Limb (tissue), 2 donors: ENCODE measurements around the gene USP17L11.
A peak's percentile ranks its signal among the peaks of the same experiment; 100 is the strongest.
"Not testable (repeated sequence)": the region's sequence is repeated elsewhere in the genome, so short reads cannot be mapped to it uniquely, and the experiment has no call there.

Source experiments
- DNase-seq, 2 donors: peaks; one replicate each; pipeline ENCODE4 v3.0.0-alpha.2; 2016; ENCODE audit errors: extremely low spot score in 2 of 2

USP17L11 gene, protein sequence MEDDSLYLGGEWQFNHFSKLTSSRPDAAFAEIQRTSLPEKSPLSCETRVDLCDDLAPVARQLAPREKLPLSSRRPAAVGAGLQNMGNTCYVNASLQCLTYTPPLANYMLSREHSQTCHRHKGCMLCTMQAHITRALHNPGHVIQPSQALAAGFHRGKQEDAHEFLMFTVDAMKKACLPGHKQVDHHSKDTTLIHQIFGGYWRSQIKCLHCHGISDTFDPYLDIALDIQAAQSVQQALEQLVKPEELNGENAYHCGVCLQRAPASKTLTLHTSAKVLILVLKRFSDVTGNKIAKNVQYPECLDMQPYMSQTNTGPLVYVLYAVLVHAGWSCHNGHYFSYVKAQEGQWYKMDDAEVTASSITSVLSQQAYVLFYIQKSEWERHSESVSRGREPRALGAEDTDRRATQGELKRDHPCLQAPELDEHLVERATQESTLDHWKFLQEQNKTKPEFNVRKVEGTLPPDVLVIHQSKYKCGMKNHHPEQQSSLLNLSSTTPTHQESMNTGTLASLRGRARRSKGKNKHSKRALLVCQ

DNA sequence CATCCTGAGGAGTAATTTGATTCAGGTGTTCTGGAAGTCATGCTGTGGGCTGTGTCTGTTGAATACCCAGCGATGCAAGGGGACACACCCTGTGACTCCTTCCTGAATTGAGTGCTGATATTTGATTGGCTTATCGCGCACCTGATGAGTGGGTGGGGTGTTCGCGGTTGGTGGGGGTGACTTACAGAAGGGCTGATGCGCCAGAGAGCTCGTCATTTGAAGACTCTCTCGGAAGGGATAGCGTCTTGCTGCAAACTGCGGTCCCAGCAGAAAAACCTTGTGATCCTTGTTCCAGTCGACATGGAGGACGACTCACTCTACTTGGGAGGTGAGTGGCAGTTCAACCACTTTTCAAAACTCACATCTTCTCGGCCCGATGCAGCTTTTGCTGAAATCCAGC lies at the start of gene USP17L11:
Gene USP17L11, plus strand, starts transcription at position 301 of the 400 bp plus-strand sequence. Its CDS starts 0 bp downstream, at position 301.
- DNase-seq: not testable (repeated sequence)

DNA sequence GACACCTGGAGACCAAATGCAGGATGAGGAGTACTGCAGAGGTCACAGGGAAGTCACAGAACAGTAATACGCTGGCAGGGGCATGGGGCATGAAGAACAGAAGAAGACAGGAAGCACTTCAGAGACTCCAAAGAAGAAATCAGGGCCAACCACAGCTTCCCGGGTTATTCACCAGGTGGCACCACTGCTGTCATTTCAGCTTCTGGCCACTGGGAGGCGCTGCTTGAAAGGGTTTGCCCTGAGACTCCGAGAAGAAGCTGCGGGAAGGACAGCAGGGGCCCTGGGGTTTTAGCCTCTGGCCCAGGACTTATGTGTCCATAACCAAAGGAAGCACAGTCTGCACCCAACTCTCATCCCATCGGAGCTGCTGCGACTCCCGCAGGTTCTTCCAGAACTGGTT lies 49.2 kb upstream of the USP17L11 start:
- DNase-seq: not testable (repeated sequence)

DNA sequence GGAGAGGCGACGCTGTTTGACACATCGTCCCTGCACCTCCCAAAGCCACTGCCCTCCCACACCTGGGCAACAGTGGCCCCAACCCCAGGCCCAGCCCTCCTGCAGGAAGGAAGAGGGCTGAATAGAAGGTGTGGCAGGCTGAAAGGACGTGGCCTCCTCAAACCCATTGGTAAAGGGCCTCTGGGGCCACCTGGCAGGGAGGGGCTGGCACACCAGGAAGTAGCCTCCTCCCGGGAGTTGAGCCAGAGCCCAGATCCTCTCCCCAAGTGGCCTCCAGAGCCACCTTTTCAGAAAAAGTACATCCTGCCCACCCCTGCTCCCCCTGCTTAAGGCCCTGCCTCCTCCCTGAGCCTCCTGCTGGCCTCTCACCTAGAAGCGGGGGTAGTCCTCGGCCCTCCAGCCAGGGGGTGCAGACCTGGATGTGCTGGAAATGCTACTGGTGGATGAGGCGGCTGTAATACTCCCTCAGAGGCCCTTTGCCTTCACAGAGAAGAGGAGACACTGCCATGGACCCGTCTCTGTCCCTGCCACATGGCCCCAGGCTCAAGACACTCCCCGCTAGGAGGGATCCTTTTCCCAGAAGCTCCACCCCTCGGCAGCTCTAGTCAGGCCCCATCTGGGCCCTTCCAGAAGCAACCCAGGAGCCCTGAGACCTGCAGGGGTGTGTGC lies 45.3 kb upstream of the USP17L11 start, which contains the start of gene FAM90A26:
Gene FAM90A26, plus strand, starts transcription at position 619 of the 669 bp plus-strand sequence. CDS start 2,764 bp downstream, outside the sequence.
- DNase-seq: not testable (repeated sequence)

DNA sequence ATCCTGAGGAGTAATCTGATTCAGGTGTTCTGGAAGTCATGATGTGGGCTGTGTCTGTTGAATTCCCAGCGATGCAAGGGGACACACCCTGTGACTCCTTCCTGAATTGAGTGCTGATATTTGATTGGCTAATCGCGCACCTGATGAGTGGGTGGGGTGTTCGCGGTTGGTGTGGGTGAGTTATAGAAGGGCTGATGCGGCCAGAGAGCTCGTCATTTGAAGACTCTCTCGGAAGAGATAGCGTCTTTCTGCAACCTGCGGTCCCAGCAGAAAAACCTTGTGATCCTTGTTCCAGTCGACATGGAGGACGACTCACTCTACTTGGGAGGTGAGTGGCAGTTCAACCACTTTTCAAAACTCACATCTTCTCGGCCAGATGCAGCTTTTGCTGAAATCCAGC lies 4.8 kb upstream of the USP17L11 start, which contains the start of gene USP17L10:
Gene USP17L10, plus strand, starts transcription at position 301 of the 400 bp plus-strand sequence. Its CDS starts 0 bp downstream, at position 301.
- DNase-seq: not testable (repeated sequence)

DNA sequence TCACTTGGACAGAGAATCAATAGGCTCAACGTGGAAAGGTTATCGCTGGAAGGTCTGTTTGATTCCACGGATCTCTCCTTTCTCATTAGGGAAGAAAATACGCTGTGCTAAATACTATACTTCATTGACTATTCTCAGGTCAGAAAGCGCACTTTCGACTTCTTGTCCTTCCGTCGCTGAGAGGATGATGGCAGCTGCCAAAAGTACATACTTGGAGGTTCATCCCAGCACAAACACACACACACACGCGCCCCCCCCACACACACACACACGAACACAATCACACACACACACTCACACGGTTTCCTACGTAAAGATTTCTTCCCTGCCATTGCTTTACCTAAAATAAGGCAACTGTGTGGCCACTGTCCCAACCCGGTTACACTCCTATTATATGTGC lies 504 bp upstream of the USP17L11 start:
- DNase-seq: not testable (repeated sequence)

DNA sequence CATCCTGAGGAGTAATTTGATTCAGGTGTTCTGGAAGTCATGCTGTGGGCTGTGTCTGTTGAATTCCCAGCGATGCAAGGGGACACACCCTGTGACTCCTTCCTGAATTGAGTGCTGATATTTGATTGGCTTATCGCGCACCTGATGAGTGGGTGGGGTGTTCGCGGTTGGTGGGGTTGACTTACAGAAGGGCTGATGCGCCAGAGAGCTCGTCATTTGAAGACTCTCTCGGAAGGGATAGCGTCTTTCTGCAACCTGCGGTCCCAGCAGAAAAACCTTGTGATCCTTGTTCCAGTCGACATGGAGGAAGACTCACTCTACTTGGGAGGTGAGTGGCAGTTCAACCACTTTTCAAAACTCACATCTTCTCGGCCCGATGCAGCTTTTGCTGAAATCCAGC lies 4.6 kb downstream of the USP17L11 start, which contains the start of gene USP17L12:
Gene USP17L12, plus strand, starts transcription at position 301 of the 400 bp plus-strand sequence. Its CDS starts 0 bp downstream, at position 301.
- not testable (repeated sequence) for DNase-seq

DNA sequence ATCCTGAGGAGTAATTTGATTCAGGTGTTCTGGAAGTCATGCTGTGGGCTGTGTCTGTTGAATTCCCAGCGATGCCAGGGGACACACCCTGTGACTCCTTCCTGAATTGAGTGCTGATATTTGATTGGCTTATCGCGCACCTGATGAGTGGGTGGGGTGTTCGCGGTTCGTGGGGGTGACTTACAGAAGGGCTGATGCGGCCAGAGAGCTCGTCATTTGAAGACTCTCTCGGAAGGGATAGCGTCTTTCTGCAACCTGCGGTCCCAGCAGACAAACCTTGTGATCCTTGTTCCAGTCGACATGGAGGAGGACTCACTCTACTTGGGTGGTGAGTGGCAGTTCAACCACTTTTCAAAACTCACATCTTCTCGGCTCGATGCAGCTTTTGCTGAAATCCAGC lies 9.4 kb downstream of the USP17L11 start, which contains the start of gene USP17L13:
Gene USP17L13, plus strand, starts transcription at position 301 of the 400 bp plus-strand sequence. Its CDS starts 0 bp downstream, at position 301.
- not testable (repeated sequence) for DNase-seq

DNA sequence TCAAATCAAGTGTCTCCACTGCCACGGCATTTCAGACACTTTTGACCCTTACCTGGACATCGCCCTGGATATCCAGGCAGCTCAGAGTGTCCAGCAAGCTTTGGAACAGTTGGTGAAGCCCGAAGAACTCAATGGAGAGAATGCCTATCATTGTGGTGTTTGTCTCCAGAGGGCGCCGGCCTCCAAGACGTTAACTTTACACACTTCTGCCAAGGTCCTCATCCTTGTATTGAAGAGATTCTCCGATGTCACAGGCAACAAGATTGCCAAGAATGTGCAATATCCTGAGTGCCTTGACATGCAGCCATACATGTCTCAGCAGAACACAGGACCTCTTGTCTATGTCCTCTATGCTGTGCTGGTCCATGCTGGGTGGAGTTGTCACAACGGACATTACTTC lies 15.0 kb downstream of the USP17L11 start:
- DNase-seq: not testable (repeated sequence)

DNA sequence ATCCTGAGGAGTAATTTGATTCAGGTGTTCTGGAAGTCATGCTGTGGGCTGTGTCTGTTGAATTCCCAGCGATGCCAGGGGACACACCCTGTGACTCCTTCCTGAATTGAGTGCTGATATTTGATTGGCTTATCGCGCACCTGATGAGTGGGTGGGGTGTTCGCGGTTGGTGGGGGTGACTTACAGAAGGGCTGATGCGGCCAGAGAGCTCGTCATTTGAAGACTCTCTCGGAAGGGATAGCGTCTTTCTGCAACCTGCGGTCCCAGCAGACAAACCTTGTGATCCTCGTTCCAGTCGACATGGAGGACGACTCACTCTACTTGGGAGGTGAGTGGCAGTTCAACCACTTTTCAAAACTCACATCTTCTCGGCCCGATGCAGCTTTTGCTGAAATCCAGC lies 18.9 kb downstream of the USP17L11 start, which contains the start of gene USP17L15:
Gene USP17L15, plus strand, starts transcription at position 301 of the 400 bp plus-strand sequence. Its CDS starts 0 bp downstream, at position 301.
- DNase-seq: not testable (repeated sequence)

DNA sequence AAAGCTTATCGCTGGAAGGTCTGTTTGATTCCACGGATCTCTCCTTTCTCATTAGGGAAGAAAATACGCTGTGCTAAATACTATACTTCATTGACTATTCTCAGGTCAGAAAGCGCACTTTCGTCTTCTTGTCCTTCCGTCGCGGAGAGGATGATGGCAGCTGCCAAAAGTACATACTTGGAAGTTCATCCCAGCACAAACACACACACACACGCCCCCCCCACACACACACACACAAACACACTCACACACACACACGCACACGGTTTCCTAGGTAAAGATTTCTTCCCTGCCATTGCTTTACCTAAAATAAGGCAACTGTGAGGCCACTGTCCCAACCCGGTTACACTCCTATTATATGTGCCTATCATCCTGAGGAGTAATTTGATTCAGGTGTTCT lies 23.3 kb downstream of the USP17L11 start:
- DNase-seq: peak in 1 of 2 donors; percentile 0

DNA sequence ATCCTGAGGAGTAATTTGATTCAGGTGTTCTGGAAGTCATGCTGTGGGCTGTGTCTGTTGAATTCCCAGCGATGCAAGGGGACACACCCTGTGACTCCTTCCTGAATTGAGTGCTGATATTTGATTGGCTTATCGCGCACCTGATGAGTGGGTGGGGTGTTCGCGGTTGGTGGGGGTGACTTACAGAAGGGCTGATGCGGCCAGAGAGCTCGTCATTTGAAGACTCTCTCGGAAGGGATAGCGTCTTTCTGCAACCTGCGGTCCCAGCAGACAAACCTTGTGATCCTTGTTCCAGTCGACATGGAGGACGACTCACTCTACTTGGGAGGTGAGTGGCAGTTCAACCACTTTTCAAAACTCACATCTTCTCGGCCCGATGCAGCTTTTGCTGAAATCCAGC lies 28.4 kb downstream of the USP17L11 start, which contains the start of gene USP17L17:
Gene USP17L17, plus strand, starts transcription at position 301 of the 400 bp plus-strand sequence. Its CDS starts 0 bp downstream, at position 301.
- not testable (repeated sequence) for DNase-seq

DNA sequence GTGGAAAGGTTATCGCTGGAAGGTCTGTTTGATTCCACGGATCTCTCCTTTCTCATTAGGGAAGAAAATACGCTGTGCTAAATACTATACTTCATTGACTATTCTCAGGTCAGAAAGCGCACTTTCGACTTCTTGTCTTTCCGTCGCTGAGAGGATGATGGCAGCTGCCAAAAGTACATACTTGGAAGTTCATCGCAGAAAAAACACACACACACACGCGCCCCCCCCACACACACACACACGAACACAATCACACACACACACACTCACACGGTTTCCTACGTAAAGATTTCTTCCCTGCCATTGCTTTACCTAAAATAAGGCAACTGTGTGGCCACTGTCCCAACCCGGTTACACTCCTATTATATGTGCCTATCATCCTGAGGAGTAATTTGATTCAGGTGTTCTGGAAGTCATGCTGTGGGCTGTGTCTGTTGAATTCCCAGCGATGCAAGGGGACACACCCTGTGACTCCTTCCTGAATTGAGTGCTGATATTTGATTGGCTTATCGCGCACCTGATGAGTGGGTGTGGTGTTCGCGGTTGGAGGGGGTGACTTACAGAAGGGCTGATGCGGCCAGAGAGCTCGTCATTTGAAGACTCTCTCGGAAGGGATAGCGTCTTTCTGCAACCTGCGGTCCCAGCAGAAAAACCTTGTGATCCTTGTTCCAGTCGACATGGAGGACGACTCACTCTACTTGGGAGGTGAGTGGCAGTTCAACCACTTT lies 32.9 kb downstream of the USP17L11 start, which contains the start of gene USP17L18:
Gene USP17L18, plus strand, starts transcription at position 678 of the 728 bp plus-strand sequence. Its CDS starts 0 bp downstream, at position 678.
- not testable (repeated sequence) for DNase-seq

DNA sequence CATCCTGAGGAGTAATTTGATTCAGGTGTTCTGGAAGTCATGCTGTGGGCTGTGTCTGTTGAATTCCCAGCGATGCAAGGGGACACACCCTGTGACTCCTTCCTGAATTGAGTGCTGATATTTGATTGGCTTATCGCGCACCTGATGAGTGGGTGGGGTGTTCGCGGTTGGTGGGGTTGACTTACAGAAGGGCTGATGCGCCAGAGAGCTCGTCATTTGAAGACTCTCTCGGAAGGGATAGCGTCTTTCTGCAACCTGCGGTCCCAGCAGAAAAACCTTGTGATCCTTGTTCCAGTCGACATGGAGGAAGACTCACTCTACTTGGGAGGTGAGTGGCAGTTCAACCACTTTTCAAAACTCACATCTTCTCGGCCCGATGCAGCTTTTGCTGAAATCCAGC lies 37.9 kb downstream of the USP17L11 start, which contains the start of gene USP17L19:
Gene USP17L19, plus strand, starts transcription at position 301 of the 400 bp plus-strand sequence. Its CDS starts 0 bp downstream, at position 301.
- not testable (repeated sequence) for DNase-seq

DNA sequence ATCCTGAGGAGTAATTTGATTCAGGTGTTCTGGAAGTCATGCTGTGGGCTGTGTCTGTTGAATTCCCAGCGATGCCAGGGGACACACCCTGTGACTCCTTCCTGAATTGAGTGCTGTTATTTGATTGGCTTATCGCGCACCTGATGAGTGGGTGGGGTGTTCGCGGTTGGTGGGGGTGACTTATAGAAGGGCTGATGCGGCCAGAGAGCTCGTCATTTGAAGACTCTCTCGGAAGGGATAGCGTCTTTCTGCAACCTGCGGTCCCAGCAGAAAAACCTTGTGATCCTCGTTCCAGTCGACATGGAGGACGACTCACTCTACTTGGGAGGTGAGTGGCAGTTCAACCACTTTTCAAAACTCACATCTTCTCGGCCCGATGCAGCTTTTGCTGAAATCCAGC lies 42.6 kb downstream of the USP17L11 start, which contains the start of gene USP17L20:
Gene USP17L20, plus strand, starts transcription at position 301 of the 400 bp plus-strand sequence. Its CDS starts 0 bp downstream, at position 301.
- not testable (repeated sequence) for DNase-seq

DNA sequence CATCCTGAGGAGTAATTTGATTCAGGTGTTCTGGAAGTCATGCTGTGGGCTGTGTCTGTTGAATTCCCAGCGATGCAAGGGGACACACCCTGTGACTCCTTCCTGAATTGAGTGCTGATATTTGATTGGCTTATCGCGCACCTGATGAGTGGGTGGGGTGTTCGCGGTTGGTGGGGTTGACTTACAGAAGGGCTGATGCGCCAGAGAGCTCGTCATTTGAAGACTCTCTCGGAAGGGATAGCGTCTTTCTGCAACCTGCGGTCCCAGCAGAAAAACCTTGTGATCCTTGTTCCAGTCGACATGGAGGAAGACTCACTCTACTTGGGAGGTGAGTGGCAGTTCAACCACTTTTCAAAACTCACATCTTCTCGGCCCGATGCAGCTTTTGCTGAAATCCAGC lies 47.4 kb downstream of the USP17L11 start, which contains the start of gene USP17L21:
Gene USP17L21, plus strand, starts transcription at position 301 of the 400 bp plus-strand sequence. Its CDS starts 0 bp downstream, at position 301.
- DNase-seq: not testable (repeated sequence)
